NCI-H748 (cell line): ENCODE measurements around the gene PLS1.

Source experiments
- DNase-seq: peaks from one replicate; lab custom pipeline; 2025; ENCODE audit not compliant: unreplicated experiment; lab: John Stamatoyannopoulos, UW

Gene PLS1

GRCh38 chr3:142636664-142637063 is 40.5 kb downstream of the PLS1 start:
- no peak for DNase-seq

- no peak for DNase-seq
Measured at GRCh38 chr3:142638291-142638690, 42.1 kb downstream of the PLS1 start.

- DNase-seq: no peak
Measured at GRCh38 chr3:142641504-142641903, 45.3 kb downstream of the PLS1 start.

- DNase-seq: no peak
Measured at GRCh38 chr3:142642956-142643355, 46.8 kb downstream of the PLS1 start.

- DNase-seq: no peak
Measured at GRCh38 chr3:142644502-142644901, 48.3 kb downstream of the PLS1 start.

GRCh38 chr3:142645236-142645793 is 49.1 kb downstream of the PLS1 start:
- DNase-seq: no peak

GRCh38 chr3:142646020-142646785 is 50.0 kb downstream of the PLS1 start:
- no peak for DNase-seq

GRCh38 chr3:142647856-142648255 is 51.7 kb downstream of the PLS1 start:
- DNase-seq: no peak

GRCh38 chr3:142648950-142649349 is 52.8 kb downstream of the PLS1 start:
- DNase-seq: no peak

- DNase-seq: no peak
Measured at GRCh38 chr3:142650001-142650693, 54.0 kb downstream of the PLS1 start.

GRCh38 chr3:142651711-142652110 is 55.5 kb downstream of the PLS1 start:
- no peak for DNase-seq

GRCh38 chr3:142652826-142653292 is 56.7 kb downstream of the PLS1 start:
- DNase-seq: no peak

GRCh38 chr3:142656575-142656974 is 60.4 kb downstream of the PLS1 start:
- DNase-seq: no peak

- no peak for DNase-seq
Measured at GRCh38 chr3:142657033-142657432, 60.8 kb downstream of the PLS1 start.

- no peak for DNase-seq
Measured at GRCh38 chr3:142660383-142660782, 64.2 kb downstream of the PLS1 start.

GRCh38 chr3:142660893-142661292 is 64.7 kb downstream of the PLS1 start:
- no peak for DNase-seq

- no peak for DNase-seq
Measured at GRCh38 chr3:142663865-142664264, 67.7 kb downstream of the PLS1 start.

GRCh38 chr3:142664311-142664710 is 68.1 kb downstream of the PLS1 start:
- no peak for DNase-seq

- peak; percentile 2 for DNase-seq
Measured at GRCh38 chr3:142664819-142665218, 68.6 kb downstream of the PLS1 start.

- DNase-seq: no peak
Measured at GRCh38 chr3:142670120-142670519, 73.9 kb downstream of the PLS1 start.

GRCh38 chr3:142676151-142676550 is 80.0 kb downstream of the PLS1 start:
- no peak for DNase-seq

GRCh38 chr3:142680710-142681109 is 84.5 kb downstream of the PLS1 start:
- DNase-seq: no peak
